Right atrium auricular region (tissue), 2 donors: Measurements from ENCODE around the gene BACH1. TPM values are rescaled to one million over a fixed set of nuclear protein-coding genes. Genes with fewer than 3 reads are reported as not detected.

ENCODE experiments used
- DNase-seq: peaks from one replicate; pipeline ENCODE4 v3.0.0-alpha.2; 2019; ENCODE audit warnings: low spot score
- H3K27ac ChIP-seq, 2 donors: fragments of 200-600 bp; sonication (generic); 1 replicate in 1 of 2; 2 replicates in 1 of 2; pipeline ENCODE4 v1.5.1; 2016 to 2019
- H3K27me3 ChIP-seq, 2 donors: fragments of 200-600 bp; sonication (generic); one replicate each; pipeline versions ENCODE4 v1.5.1 to v1.6.0; 2017 to 2019
- H3K36me3 ChIP-seq: fragments of 200-600 bp; sonication (generic); one replicate; pipeline ENCODE4 v1.5.1; 2016
- H3K4me1 ChIP-seq, 2 donors: fragments of 200-600 bp; sonication (generic); one replicate each; pipeline versions ENCODE4 v1.5.1 to v1.6.0; 2017 to 2019
- H3K4me3 ChIP-seq, 2 donors: fragments of 200-600 bp; sonication (generic); 1 replicate in 1 of 2; 2 replicates in 1 of 2; pipeline ENCODE4 v1.5.1; 2017 to 2019; ENCODE audit warnings: mild to moderate bottlenecking in 1 of 2, moderate library complexity in 1 of 2
- H3K9me3 ChIP-seq, 2 donors: fragments of 200-600 bp; sonication (generic); one replicate each; pipeline ENCODE4 v1.5.1; 2019
- total RNA-seq, 2 donors: library from RNA; depleted of rRNA; stranded (reverse); fragments of >200 nt; gene quantifications; one replicate each; pipeline ENCODE4 v1.1.0, GENCODE V29; 2016
- TF ChIP-seq, protein P1 (sequence below), 2 donors: fragments of 200-600 bp; sonication (generic); IDR thresholded peaks; one replicate each; pipeline ENCODE4 v1.5.1; 2019; ENCODE audit warnings: antibody characterized with exemption in 2 of 2

BACH1 gene
- total RNA-seq, 2 donors from 2014 or later, result 16.0 to 31.2 TPM

DNA sequence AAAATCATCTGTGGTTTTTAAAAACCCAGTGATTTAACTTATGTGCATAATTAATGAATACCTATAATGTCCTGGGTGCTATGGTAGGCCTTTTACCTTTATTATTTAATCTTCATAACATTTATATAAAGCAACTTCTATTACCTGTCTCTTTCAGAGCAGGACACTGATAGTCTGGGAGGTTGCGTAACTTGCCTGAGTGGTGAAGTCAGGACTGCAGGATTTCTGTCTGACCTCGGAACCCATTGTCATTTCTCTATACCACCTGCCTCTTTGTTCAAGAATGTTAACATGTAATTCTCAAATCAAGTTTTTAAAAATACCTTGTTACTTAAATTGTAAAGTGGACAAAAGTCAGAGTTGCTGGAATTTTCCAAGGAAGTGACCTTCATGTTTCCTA is 41.0 kb upstream of the BACH1 start:
- TF ChIP-seq, protein P1, sequence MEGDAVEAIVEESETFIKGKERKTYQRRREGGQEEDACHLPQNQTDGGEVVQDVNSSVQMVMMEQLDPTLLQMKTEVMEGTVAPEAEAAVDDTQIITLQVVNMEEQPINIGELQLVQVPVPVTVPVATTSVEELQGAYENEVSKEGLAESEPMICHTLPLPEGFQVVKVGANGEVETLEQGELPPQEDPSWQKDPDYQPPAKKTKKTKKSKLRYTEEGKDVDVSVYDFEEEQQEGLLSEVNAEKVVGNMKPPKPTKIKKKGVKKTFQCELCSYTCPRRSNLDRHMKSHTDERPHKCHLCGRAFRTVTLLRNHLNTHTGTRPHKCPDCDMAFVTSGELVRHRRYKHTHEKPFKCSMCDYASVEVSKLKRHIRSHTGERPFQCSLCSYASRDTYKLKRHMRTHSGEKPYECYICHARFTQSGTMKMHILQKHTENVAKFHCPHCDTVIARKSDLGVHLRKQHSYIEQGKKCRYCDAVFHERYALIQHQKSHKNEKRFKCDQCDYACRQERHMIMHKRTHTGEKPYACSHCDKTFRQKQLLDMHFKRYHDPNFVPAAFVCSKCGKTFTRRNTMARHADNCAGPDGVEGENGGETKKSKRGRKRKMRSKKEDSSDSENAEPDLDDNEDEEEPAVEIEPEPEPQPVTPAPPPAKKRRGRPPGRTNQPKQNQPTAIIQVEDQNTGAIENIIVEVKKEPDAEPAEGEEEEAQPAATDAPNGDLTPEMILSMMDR (IDR thresholded peaks at IDR 0.05), result no peak
- H3K27ac ChIP-seq, result no peak overlapping the region
- no peak overlapping the region for H3K4me3 ChIP-seq
- peaks cover 0 to 9% of the 10 kb centered on the region in 2 donors for H3K4me1 ChIP-seq
- peaks cover 4 to 18% of the 10 kb centered on the region in 2 donors for H3K9me3 ChIP-seq
- no peak for DNase-seq
- no peaks in the 10 kb centered on the region for H3K36me3 ChIP-seq
- no peaks in the 10 kb centered on the region for H3K27me3 ChIP-seq

DNA sequence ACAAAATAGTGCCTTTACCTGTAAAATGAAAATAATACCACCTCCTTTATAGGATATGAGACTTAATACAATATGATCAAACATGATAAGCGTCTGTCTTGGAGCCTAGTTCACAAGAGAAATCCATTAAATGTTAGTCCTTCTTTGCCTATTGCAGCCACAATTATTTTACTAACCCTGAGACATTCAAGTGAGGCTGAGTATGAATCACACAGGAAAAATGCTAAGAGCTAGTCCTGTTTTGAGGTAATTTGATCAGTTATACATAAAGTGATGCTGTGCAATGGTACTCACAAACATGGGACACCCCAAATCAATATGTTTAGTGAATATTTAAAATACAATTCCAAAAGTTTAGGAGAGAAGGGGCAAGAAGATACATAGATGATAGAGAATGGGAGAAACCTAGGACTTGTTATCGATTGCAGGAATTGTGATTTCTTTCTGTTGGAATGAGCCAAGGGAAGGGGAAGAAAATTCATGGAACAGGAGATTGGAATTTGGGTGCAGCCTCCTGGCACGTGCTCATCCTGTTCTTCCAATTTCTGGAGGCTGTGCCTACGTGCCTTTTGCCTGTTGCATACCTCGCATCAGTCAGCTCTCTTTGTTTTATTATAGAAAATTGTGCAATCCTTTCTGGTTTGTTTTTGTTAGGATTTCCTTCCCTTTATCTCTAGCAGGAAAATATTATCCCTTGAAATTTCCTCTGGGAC is 39.9 kb upstream of the BACH1 start:
- Histone ChIP-seq H3K4me1 (peaks cover 0 to 9% of the 10 kb centered on the region in 2 donors), H3K4me3 (no peak overlapping the region), H3K27me3 (no peaks in the 10 kb centered on the region), H3K9me3 (peaks cover 4 to 10% of the 10 kb centered on the region in 2 donors), H3K36me3 (no peaks in the 10 kb centered on the region), H3K27ac (no peak overlapping the region)
- no peak for DNase-seq
- TF ChIP-seq, protein P1 (IDR thresholded peaks at IDR 0.05), result no peak

DNA sequence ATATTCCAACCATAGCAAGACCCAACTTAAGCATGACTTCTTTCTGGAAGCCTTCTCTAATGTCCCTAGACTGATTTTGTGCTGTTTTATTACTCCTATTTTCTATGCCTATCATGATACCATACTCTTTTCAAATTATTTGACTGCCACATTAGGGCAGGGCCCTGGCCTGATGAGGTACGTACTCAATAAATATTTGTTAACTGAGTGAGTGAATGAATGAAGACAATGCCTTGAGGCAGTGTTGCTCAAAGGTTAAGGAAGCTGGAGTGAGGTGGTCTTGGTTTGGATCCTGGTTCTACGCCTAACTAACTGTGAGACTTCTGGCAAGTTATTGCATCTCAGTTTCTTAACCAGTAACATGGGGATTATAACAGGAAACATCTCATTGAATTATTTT is 38.3 kb upstream of the BACH1 start:
- no peaks in the 10 kb centered on the region for H3K27me3 ChIP-seq
- DNase-seq, result no peak
- no peaks in the 10 kb centered on the region for H3K9me3 ChIP-seq
- no peak overlapping the region for H3K4me3 ChIP-seq
- TF ChIP-seq, protein P1 (IDR thresholded peaks at IDR 0.05), result no peak
- H3K27ac ChIP-seq, result no peak overlapping the region
- H3K36me3 ChIP-seq, result no peaks in the 10 kb centered on the region
- peaks cover 0 to 9% of the 10 kb centered on the region in 2 donors for H3K4me1 ChIP-seq

DNA sequence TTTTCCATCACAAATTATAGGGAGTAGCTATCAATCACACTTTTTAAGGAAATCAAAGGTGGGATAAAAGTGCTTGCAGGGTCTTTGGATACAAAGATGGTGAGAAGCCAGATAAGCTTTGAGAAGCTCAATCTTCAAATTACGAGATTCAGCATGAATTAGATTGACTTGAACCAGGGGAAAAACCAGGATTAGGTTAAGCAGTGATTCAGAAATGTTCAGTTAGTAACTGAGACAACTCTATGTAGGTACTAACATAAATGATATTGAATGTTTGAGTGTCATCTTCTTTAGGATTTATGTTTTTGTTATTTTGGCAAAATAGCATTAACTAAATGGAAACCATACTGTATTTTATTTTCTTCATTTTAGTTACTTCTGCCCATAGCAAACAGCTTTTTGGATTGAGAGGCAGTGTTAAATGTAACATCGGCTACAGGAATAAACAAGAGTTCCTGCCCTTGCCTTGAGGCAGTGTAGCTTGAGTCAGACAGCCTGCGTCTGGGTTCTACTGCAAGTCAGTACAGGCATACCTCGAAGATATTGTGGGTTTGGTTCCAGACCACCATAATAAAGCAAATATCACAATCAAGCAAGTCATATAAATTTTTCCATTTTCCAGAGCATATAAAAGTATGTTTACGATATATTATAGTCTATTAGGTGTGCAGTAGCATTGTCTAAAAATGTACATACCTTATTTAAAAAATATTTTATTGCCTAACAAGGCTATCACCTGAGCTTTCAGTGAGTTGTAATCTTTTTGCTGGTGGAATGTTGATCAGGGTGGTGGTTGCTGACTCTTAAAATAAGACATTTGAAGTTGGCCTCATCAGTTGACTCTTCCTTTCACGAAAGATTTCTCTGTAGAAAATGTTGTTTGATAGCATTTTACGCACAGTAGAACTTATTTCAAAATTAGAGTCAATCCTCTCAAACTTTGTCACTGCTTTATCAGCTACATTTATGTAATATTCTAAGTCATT is 36.9 kb upstream of the BACH1 start:
- Histone ChIP-seq H3K9me3 (no peaks in the 10 kb centered on the region), H3K27ac (no peak overlapping the region), H3K27me3 (no peaks in the 10 kb centered on the region), H3K4me1 (peaks cover 0 to 9% of the 10 kb centered on the region in 2 donors), H3K36me3 (no peaks in the 10 kb centered on the region), H3K4me3 (no peak overlapping the region)
- TF ChIP-seq, protein P1 (IDR thresholded peaks at IDR 0.05), result no peak
- DNase-seq, result no peak

DNA sequence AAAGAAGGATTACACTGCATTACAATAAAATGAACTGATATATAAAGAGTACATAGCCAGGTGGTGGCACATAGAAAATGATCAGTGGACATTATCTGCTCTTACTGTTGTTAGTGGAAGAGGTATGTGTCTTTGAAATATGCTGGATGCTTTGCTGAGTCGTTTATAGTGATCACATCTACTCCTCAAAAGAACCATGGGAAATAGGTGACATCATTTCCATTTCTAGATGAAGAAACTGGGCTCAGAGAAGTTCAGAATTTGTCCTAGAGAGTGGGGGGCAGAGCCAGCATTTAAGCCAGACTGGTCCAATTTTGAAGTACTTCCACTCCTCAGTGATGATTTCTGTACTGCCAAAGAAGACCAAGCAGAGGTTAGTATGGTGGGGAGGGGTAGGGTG is 34.0 kb upstream of the BACH1 start:
- H3K4me3 ChIP-seq, result no peak overlapping the region
- H3K36me3 ChIP-seq, result no peaks in the 10 kb centered on the region
- H3K27ac ChIP-seq, result no peak overlapping the region
- DNase-seq, result no peak
- no peaks in the 10 kb centered on the region for H3K9me3 ChIP-seq
- no peaks in the 10 kb centered on the region for H3K4me1 ChIP-seq
- H3K27me3 ChIP-seq, result no peaks in the 10 kb centered on the region
- TF ChIP-seq, protein P1 (IDR thresholded peaks at IDR 0.05), result no peak
